HepG2 (cell line): ENCODE data around the gene OR2M3. TPM values are rescaled to one million over a fixed set of nuclear protein-coding genes. Genes with fewer than 3 reads are reported as not detected.

Source experiments
- ATAC-seq: fragments of 200-7000 bp; cut with Tn5 transposase; 3 replicates; pipeline ENCODE4 v1.9.1; 2020; ENCODE audit warnings: mild to moderate bottlenecking, moderate library complexity
- BruUV-seq: library from RNA; stranded (reverse); fragments of 400-500 nt; replicated peaks from 2 replicates; lab custom pipeline; 2021; lab: Mats Ljungman, UMichigan
- CTCF ChIA-PET: fragments of 300-600 bp; formaldehyde crosslinking; extraction: SDS; loops from one replicate; lab custom pipeline; 2021; ENCODE audit warnings: low total read pairs, inconsistent platforms, low intra/inter-chr PET ratio; lab: Yijun Ruan, JAX
- POLR2A ChIA-PET: fragments of 350-600 bp; sonication (Branson Sonifier 250); formaldehyde crosslinking; loops from one replicate; lab custom pipeline; 2020; ENCODE audit warnings: antibody characterized with exemption, inconsistent platforms; lab: Yijun Ruan, JAX
- DNase-seq: peaks from one replicate; pipeline ENCODE4 v3.0.0-alpha.2; 2015; ENCODE audit warnings: low spot score
- FAIRE-seq: peaks from 3 replicates; lab custom pipeline; 2011; peaks lifted over from hg19 to GRCh38; lab: Jason Lieb, UNC
- H2AFZ ChIP-seq: one replicate; pipeline ENCODE4 v1.6.1; 2011; ENCODE audit warnings: low read length, inconsistent platforms
- H3K27ac ChIP-seq: fragments of 300-600 bp; 3 replicates; pipeline ENCODE4 v1.8.0; 2011; ENCODE audit warnings: mixed run types, mild to moderate bottlenecking, mixed read lengths, low read length, inconsistent platforms; ENCODE audit not compliant: insufficient read depth; ENCODE audit errors: extremely low read length
- H3K27me3 ChIP-seq, 2 experiments: fragments of 200-600 bp in 1 of 2; 2 replicates in 1 of 2; 3 replicates in 1 of 2; pipeline versions ENCODE4 v1.6.0 to v1.8.0; 2011; ENCODE audit warnings: low read length in 2 of 2, mild to moderate bottlenecking in 2 of 2, moderate library complexity in 2 of 2, inconsistent platforms in 1 of 2; ENCODE audit not compliant: insufficient read depth in 2 of 2, control insufficient read depth in 1 of 2
- H3K36me3 ChIP-seq, 2 experiments: fragments of 200-600 bp in 1 of 2; replicated peaks in 1 of 2; 2 replicates in 1 of 2; 3 replicates in 1 of 2; pipeline versions ENCODE4 v1.5.1 to v1.8.0; 2011; ENCODE audit warnings: low read length in 2 of 2, inconsistent platforms in 1 of 2; ENCODE audit not compliant: insufficient read depth in 2 of 2, control insufficient read depth in 1 of 2
- H3K4me1 ChIP-seq: 2 replicates; pipeline ENCODE4 v1.5.1; 2012; ENCODE audit warnings: low read length, inconsistent platforms; ENCODE audit not compliant: insufficient read depth
- H3K4me2 ChIP-seq: 2 replicates; pipeline ENCODE4 v1.6.0; 2011; ENCODE audit warnings: low read depth, low read length, inconsistent platforms
- H3K4me3 ChIP-seq, 3 experiments: fragments of 200-600 bp in 1 of 3; sonication (generic), shearing (Covaris generic) in 1 of 3; replicated peaks in 1 of 3; 2 replicates each; pipeline ENCODE4 v1.5.1; 2011 to 2016; ENCODE audit warnings: low read length in 3 of 3, inconsistent platforms in 2 of 3, low read depth in 2 of 3, mild to moderate bottlenecking in 2 of 3, control low read depth in 1 of 3, mixed read lengths in 1 of 3; ENCODE audit not compliant: insufficient read depth in 1 of 3
- H3K79me2 ChIP-seq: one replicate; pipeline ENCODE4 v1.6.1; 2011; ENCODE audit warnings: low read length, inconsistent platforms; ENCODE audit not compliant: insufficient read depth
- H3K9ac ChIP-seq: 2 replicates; pipeline ENCODE4 v1.6.0; 2011; ENCODE audit warnings: mild to moderate bottlenecking, low read depth, low read length, inconsistent platforms; ENCODE audit not compliant: insufficient read depth
- H3K9me3 ChIP-seq: 2 replicates; pipeline ENCODE4 v1.5.1; 2012; ENCODE audit warnings: mild to moderate bottlenecking, low read length
- H4K20me1 ChIP-seq: 2 replicates; pipeline ENCODE4 v1.6.0; 2011; ENCODE audit warnings: inconsistent platforms, mild to moderate bottlenecking, low read length, moderate library complexity; ENCODE audit not compliant: insufficient read depth
- AGO1 ChIP-seq: fragments of 200-400 bp; formaldehyde crosslinking; IDR thresholded peaks from 2 replicates; pipeline ENCODE4 v1.6.1; 2017; ENCODE audit warnings: mild to moderate bottlenecking, low read depth, low read length, moderate library complexity; ENCODE audit not compliant: poor library complexity, severe bottlenecking
- BRCA1 ChIP-seq: sonication (generic); formaldehyde crosslinking; IDR thresholded peaks from 2 replicates; pipeline ENCODE4 v1.4.0; 2020; ENCODE audit warnings: missing genetic modification reagents
- EP300 ChIP-seq, 3 experiments: sonication (generic) in 1 of 3; formaldehyde crosslinking in 1 of 3; IDR thresholded peaks; 2 replicates each; pipeline versions ENCODE4 v1.5.1 to v1.6.1; 2011 to 2020; ENCODE audit warnings: low read depth in 2 of 3, low read length in 2 of 3, borderline replicate concordance in 1 of 3, improper control_type of control experiment in 1 of 3, mild to moderate bottlenecking in 1 of 3, missing genetic modification reagents in 1 of 3, moderate library complexity in 1 of 3
- LCORL ChIP-seq, 2 experiments: fragments of 450-650 bp in 1 of 2; sonication (generic) in 1 of 2; formaldehyde crosslinking in 1 of 2; IDR thresholded peaks; 2 replicates each; pipeline versions ENCODE4 v1.5.0 to v1.6.1; 2017 to 2020; ENCODE audit warnings: antibody characterized with exemption in 1 of 2, missing genetic modification reagents in 1 of 2
- MIXL1 ChIP-seq: IDR thresholded peaks from 2 replicates; pipeline ENCODE4 v1.6.1; 2016
- NR2F1 ChIP-seq, 2 experiments: fragments of 450-650 bp in 1 of 2; formaldehyde crosslinking in 1 of 2; IDR thresholded peaks; 2 replicates each; pipeline versions ENCODE4 v1.5.0 to v1.6.1; 2016 to 2020; ENCODE audit warnings: mild to moderate bottlenecking in 1 of 2, missing compliant biosample characterization in 1 of 2, missing genetic modification reagents in 1 of 2, moderate library complexity in 1 of 2
- TMF1 ChIP-seq: sonication (generic); formaldehyde crosslinking; IDR thresholded peaks from 2 replicates; pipeline ENCODE4 v1.8.1; 2022; ENCODE audit warnings: low read depth, missing genetic modification reagents
- ZBTB38 ChIP-seq: sonication (generic); formaldehyde crosslinking; IDR thresholded peaks from 2 replicates; pipeline ENCODE4 v1.5.1; 2020; ENCODE audit warnings: mild to moderate bottlenecking, missing genetic modification reagents
- ZKSCAN8 ChIP-seq: IDR thresholded peaks from 2 replicates; pipeline ENCODE4 v1.6.1; 2016; ENCODE audit warnings: borderline replicate concordance, missing genetic modification reagents, missing compliant biosample characterization
- ZNF251 ChIP-seq: sonication (generic); formaldehyde crosslinking; IDR thresholded peaks from 2 replicates; pipeline ENCODE4 v1.9.0; 2021; ENCODE audit warnings: mild to moderate bottlenecking, missing genetic modification reagents
- ZNF263 ChIP-seq: sonication (generic); formaldehyde crosslinking; IDR thresholded peaks from 2 replicates; pipeline ENCODE4 v1.4.0; 2020; ENCODE audit warnings: missing genetic modification reagents
- ZNF333 ChIP-seq: sonication (generic); formaldehyde crosslinking; IDR thresholded peaks from 2 replicates; pipeline ENCODE4 v1.4.0; 2020; ENCODE audit warnings: mild to moderate bottlenecking, missing genetic modification reagents, borderline replicate concordance
- ZNF432 ChIP-seq: sonication (generic); formaldehyde crosslinking; IDR thresholded peaks from 2 replicates; pipeline ENCODE4 v1.5.0; 2020; ENCODE audit warnings: missing genetic modification reagents, mild to moderate bottlenecking, borderline replicate concordance
- ZNF674 ChIP-seq: sonication (generic); formaldehyde crosslinking; IDR thresholded peaks from 2 replicates; pipeline ENCODE4 v1.5.0; 2020; ENCODE audit warnings: low read depth, mild to moderate bottlenecking, missing genetic modification reagents
- ZNF790 ChIP-seq: sonication (generic); formaldehyde crosslinking; IDR thresholded peaks from 2 replicates; pipeline ENCODE4 v1.8.0; 2022; ENCODE audit warnings: missing genetic modification reagents, mild to moderate bottlenecking, borderline replicate concordance
- WGBS: methylation state at CpG from one replicate; pipeline ENCODE4 v1.1.6; 2017; ENCODE audit warnings: low lambda C conversion rate; 5-methylcytosine and 5-hydroxymethylcytosine counted together
- in situ Hi-C: cut with HindIII; loops from 2 replicates; pipeline ENCODE4 v1.10.0; 2017; ENCODE audit warnings: low pct_unique_long_range_greater_than_20kb; ENCODE audit not compliant: extremely low pct_ligation_motif_present
- intact Hi-C: fragments of 100-400 bp; cut with micrococcal nuclease; formaldehyde crosslinking; loops from one replicate; pipeline ENCODE4 v1.10.0; 2022; ENCODE audit not compliant: unreplicated experiment
- polyA plus RNA-seq, 8 experiments: library from polyadenylated mRNA; depleted of rRNA in 3 of 8; stranded (reverse) in 7 of 8; unstranded in 1 of 8; fragments of >200 nt; fragmentation: Illumina TruSeq in 4 of 8; extraction: Trizol in 4 of 8; gene quantifications; 2 replicates each; pipeline versions ENCODE4 v1.2.1 to v1.2.3, GENCODE V29; 2011 to 2016; ENCODE audit warnings: low read depth in 4 of 8, missing spikeins in 1 of 8, mixed read lengths in 1 of 8; ENCODE audit not compliant: insufficient read depth in 1 of 8
- total RNA-seq, 5 experiments: library from RNA; depleted of rRNA; stranded (reverse); fragments of >200 nt; fragmentation: Illumina TruSeq; extraction: Trizol; gene quantifications; 2 replicates each; pipeline ENCODE4 v1.2.3, GENCODE V29; 2016; ENCODE audit warnings: low read depth in 1 of 5
- TF ChIP-seq, protein P1 (sequence below): IDR thresholded peaks from 2 replicates; pipeline ENCODE4 v1.6.1; 2016; ENCODE audit warnings: low read depth, missing genetic modification reagents, missing compliant biosample characterization

OR2M3 gene
- total and polyA plus RNA-seq, 2 of the 13 experiments (the other 11 are each of a cell fraction or from before 2014, with no cell fraction given): not detected

DNA sequence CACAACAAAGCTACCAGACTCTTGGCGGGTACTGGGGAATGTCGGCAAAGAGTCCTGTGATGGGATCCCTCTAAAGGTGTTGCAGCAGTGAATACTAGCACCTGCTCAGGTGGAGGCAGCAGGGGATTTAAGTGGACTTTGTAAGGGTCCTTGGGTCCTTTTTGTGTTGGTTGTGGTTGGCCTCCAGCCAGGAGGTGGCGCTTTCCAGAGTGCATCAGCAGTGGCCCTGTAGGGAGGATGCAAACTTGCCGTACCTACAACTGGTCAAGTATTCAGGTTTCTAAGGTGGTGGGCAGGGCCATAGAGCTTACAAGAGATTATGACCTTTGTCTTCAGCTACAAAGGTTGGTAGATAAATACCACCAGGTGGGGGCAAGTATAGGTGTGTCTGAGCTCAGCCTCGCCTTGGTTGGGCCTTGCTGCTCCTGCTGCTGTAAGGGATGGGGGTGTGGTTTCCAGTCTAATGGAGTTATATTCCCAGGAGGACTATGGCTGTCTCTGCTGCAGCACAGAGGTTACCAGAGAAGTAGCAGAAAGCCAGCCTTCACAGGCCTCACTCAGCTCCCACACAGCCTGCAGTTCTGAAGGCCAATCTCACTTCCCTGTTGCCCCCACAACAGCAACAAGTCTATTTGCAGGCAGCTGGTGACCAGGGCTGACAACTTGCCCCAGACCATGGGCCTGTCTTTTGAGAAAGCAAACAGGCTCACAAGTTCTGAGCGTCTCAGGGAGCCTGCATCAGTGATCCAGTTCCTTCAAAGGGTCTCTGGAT lies 44.8 kb upstream of the OR2M3 start (continued):
- TF ChIP-seq, protein P1, sequence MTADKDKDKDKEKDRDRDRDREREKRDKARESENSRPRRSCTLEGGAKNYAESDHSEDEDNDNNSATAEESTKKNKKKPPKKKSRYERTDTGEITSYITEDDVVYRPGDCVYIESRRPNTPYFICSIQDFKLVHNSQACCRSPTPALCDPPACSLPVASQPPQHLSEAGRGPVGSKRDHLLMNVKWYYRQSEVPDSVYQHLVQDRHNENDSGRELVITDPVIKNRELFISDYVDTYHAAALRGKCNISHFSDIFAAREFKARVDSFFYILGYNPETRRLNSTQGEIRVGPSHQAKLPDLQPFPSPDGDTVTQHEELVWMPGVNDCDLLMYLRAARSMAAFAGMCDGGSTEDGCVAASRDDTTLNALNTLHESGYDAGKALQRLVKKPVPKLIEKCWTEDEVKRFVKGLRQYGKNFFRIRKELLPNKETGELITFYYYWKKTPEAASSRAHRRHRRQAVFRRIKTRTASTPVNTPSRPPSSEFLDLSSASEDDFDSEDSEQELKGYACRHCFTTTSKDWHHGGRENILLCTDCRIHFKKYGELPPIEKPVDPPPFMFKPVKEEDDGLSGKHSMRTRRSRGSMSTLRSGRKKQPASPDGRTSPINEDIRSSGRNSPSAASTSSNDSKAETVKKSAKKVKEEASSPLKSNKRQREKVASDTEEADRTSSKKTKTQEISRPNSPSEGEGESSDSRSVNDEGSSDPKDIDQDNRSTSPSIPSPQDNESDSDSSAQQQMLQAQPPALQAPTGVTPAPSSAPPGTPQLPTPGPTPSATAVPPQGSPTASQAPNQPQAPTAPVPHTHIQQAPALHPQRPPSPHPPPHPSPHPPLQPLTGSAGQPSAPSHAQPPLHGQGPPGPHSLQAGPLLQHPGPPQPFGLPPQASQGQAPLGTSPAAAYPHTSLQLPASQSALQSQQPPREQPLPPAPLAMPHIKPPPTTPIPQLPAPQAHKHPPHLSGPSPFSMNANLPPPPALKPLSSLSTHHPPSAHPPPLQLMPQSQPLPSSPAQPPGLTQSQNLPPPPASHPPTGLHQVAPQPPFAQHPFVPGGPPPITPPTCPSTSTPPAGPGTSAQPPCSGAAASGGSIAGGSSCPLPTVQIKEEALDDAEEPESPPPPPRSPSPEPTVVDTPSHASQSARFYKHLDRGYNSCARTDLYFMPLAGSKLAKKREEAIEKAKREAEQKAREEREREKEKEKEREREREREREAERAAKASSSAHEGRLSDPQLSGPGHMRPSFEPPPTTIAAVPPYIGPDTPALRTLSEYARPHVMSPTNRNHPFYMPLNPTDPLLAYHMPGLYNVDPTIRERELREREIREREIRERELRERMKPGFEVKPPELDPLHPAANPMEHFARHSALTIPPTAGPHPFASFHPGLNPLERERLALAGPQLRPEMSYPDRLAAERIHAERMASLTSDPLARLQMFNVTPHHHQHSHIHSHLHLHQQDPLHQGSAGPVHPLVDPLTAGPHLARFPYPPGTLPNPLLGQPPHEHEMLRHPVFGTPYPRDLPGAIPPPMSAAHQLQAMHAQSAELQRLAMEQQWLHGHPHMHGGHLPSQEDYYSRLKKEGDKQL (CRISPR knock-in tag): no peak
- no peak for TF ChIP-seq EP300 (IDR thresholded peaks at IDR 0.05; ENCODE audit: low read depth in 2 of 2, low read length in 2 of 2)
- no peak for TF ChIP-seq EP300 (CRISPR knock-in tag; IDR thresholded peaks at IDR 0.05; ENCODE audit: borderline replicate concordance)

DNA sequence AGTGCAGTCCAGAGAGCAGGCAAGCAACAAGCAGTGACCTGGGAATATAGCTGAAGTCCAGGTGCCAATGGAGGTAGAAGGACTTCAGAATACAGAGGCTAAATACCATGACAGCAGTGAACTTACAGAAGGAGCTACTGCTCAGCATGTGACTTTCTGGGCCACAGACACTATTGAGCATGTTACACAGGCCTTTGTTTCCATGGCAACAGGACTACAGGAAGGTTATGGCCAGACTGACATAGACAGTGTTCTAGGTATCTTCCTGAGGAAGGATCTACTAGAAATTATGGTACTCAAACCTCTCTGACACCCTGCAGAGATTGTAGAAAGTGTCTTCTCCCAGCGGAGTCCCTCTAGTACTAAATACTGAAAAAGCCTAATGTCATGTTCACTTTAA lies 41.1 kb upstream of the OR2M3 start:
- Histone ChIP-seq H3K27me3 (no peaks in the 10 kb centered on the region), H2AFZ (no peak overlapping the region), H3K4me2 (no peak overlapping the region), H3K9me3 (peaks cover 65% of the 10 kb centered on the region), H3K36me3 (no peaks in the 10 kb centered on the region), H3K9ac (no peak overlapping the region), H4K20me1 (no peaks in the 10 kb centered on the region), H3K79me2 (no peaks in the 10 kb centered on the region), H3K27ac (no peak overlapping the region), H3K4me1 (no peaks in the 10 kb centered on the region), H3K4me3 (no peak overlapping the region)
- DNase-seq (no peak), ATAC-seq (no peak), FAIRE-seq (no peak)
- in situ Hi-C loops: no loop called here
- POLR2A ChIA-PET: no interaction called here
- WGBS: 0% methylated on average over 1 of the region's 1 CpG
- CTCF ChIA-PET: no interaction called here
- BruUV-seq: no TSS peak
- intact Hi-C loops: no loop called here
- TF ChIP-seq ZBTB38 (CRISPR knock-in tag): no peak
- TF ChIP-seq BRCA1 (CRISPR knock-in tag): no peak
- no peak for TF ChIP-seq MIXL1
- TF ChIP-seq TMF1 (CRISPR knock-in tag): no peak
- TF ChIP-seq ZNF263 (CRISPR knock-in tag): no peak
- TF ChIP-seq ZNF333 (CRISPR knock-in tag): no peak
- TF ChIP-seq ZNF432: no peak
- TF ChIP-seq ZNF251 (CRISPR knock-in tag): no peak
- no peak for TF ChIP-seq ZKSCAN8 (CRISPR knock-in tag)
- TF ChIP-seq ZNF790: no peak
- no peak for TF ChIP-seq AGO1
- TF ChIP-seq ZNF674: no peak
- TF ChIP-seq LCORL (IDR thresholded peaks at IDR 0.05): no peak
- TF ChIP-seq LCORL (CRISPR knock-in tag; IDR thresholded peaks at IDR 0.05): no peak
- no peak for TF ChIP-seq NR2F1 (CRISPR knock-in tag; IDR thresholded peaks at IDR 0.05)
